ENCODE data around the gene IMMP2L.

DNA sequence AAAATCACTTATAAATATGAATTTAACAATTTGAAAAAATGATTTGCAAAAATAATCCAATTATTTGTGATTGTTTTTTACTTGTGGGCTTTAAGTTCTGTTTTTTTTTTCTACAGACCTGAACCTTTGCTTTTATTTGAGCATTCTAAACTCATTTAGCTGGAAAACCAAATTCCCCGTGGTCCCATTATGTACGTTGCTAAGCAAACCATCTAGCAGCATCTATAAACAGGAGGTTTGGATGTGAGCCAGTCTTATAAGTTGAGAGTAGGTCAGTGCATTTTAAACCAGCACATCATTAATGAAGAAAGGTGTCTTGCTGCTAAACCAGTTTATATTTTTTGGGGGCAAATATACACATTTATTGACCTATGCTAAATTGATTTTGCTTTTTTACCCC lies 394.1 kb downstream of the IMMP2L start:
- TF ChIP-seq SIN3A (IDR thresholded peaks at IDR 0.05; ENCODE audit: borderline replicate concordance, low read depth, low read length) (no peak), RXRA (IDR thresholded peaks at IDR 0.05; ENCODE audit: borderline replicate concordance, low read depth) (no peak), JUND (IDR thresholded peaks at IDR 0.05) (no peak), CHD2 (IDR thresholded peaks at IDR 0.05; ENCODE audit: low read length, partially characterized antibody) (no peak), YY1 (IDR thresholded peaks at IDR 0.05; ENCODE audit: low read depth) (no peak), FOXJ3 (CRISPR knock-in tag; IDR thresholded peaks at IDR 0.05) (no peak)
- TF ChIP-seq, protein P1, sequence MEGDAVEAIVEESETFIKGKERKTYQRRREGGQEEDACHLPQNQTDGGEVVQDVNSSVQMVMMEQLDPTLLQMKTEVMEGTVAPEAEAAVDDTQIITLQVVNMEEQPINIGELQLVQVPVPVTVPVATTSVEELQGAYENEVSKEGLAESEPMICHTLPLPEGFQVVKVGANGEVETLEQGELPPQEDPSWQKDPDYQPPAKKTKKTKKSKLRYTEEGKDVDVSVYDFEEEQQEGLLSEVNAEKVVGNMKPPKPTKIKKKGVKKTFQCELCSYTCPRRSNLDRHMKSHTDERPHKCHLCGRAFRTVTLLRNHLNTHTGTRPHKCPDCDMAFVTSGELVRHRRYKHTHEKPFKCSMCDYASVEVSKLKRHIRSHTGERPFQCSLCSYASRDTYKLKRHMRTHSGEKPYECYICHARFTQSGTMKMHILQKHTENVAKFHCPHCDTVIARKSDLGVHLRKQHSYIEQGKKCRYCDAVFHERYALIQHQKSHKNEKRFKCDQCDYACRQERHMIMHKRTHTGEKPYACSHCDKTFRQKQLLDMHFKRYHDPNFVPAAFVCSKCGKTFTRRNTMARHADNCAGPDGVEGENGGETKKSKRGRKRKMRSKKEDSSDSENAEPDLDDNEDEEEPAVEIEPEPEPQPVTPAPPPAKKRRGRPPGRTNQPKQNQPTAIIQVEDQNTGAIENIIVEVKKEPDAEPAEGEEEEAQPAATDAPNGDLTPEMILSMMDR (IDR thresholded peaks at IDR 0.05): no peak

Data from SK-N-SH (cell line).